ENCODE results near the gene PRR36.
A peak's percentile ranks its signal among the peaks of the same experiment; 100 is the strongest.

PRR36 gene

DNA sequence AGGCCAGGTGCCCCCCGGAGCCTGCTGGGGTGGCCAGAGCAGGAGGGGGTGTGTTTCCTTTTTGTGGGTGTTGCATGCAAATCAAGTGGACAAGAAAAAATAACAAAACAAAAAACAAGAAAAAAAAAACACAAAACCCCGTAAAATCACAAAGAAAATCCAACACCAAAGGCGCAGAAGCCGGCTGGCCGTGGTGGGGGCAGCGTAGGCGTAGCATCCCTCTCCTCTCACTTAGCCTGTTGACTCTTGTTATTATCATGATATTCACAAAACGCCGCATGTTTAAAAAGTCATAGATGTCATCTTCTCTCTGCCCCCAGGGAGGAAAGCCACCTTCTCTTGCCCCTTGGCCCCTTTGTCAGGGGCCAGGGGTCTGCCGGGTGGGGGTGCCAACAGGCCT, 39.5 kb upstream of the PRR36 start:
- DNase-seq (ENCODE audit: low read depth in 2 of 2) = no peak

DNA sequence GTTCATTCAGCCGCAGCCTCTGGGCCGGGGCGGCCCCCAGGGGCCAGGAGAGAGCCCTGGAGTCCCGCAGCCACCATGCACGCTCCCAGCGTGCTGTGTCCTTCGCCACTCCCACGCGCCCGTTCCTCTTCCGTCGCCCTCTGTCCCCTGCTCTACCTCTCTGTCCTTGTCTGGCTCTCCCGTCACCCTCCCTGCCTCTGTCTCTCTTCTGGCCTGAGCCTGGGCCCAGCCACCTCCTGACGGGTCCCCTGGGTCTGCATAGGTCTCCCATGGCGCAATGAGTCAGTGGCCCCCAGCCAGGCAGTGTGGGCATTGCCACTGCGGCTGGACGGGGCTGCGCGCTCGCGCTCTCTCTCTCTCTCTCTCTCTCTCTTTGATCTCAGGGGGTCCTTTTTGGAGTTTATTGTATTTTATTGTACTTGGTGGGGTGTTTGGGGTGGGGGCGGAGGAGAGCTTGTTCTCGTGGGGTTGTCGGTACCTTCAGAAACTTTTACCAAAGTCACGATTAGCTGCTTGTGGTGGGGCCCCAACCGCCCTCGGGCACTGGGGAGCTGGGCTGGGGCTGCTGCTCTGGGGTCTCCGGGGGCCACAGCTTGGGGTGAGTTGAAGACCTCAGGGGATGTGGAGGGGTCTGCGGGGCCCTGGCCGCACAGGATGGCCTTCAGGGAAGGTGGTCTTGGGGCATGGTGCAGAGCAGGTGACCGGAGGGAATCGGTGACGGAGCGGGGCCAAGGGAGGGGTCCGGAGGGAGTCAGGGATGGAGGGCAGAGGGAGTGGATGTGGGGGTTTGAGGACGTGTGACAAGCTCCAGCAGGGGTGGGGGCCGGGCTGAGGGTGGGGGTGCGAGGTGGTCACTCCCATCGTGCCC, 38.7 kb upstream of the PRR36 start:
- no peak for DNase-seq (ENCODE audit: low read depth in 2 of 2)

- no peak for DNase-seq (ENCODE audit: low read depth in 2 of 2)
Observed at GRCh38 chr19:7912144-7912696, 38.0 kb upstream of the PRR36 start.

DNA sequence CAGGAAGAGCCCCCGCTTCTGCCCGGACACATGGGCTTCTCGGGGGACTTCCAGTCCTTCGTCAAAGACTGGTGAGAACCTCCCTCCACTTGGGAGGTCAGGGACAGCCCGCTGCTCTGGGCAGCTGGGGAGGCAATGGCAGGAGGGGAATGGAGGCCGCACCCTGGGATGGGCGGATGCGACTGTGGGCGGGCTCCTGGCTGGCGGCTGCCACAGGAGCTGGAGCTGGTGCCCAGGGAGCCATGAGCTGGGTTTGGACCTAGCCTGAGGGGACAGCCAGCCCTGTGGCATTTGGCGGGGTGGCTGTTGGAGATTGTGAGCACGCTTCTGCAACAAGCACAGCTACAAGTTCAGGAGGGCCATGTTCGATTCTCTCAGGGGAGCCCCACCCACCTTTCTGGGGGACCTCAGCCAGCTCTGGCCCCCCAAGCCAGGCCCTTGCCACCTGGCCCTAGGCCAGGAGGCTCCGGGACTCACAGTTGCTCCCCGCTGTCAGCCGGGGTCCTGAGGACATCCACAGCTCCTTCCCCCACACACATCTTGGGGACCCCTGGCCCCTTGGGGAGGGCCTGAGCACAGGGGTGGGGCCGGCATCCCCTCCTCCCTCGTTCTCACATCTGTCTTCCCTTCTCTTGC, 37.4 kb upstream of the PRR36 start:
- DNase-seq (ENCODE audit: low read depth in 2 of 2) = no peak

DNA sequence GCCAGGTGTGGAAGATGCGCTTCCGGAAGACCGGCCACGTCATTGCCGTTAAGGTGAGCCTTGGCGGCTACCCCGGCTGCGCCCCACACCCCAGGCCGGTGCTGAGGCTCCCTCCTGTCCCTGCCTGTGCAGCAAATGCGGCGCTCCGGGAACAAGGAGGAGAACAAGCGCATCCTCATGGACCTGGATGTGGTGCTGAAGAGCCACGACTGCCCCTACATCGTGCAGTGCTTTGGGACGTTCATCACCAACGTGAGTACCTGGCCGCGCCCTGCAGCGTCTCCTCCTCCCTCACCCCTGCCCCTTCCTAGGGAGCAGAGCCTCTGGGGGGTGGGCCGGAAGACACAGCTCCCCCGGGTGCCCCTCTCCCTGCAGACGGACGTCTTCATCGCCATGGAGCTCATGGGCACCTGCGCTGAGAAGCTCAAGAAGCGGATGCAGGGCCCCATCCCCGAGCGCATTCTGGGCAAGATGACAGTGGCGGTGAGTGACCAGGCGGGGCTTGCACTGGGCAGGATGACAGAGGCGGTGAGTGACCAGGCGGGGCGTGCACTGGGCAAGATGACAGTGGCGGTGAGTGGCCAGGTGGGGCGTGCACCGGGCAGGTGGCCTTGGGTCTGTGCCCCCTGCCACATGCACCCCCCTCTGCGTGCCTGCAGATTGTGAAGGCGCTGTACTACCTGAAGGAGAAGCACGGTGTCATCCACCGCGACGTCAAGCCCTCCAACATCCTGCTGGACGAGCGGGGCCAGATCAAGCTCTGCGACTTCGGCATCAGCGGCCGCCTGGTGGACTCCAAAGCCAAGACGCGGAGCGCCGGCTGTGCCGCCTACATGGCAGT, 36.4 kb upstream of the PRR36 start:
- no peak for DNase-seq (ENCODE audit: low read depth in 2 of 2)

- DNase-seq (ENCODE audit: low read depth in 2 of 2) = no peak
Observed at GRCh38 chr19:7909471-7910067, 35.4 kb upstream of the PRR36 start.

DNA sequence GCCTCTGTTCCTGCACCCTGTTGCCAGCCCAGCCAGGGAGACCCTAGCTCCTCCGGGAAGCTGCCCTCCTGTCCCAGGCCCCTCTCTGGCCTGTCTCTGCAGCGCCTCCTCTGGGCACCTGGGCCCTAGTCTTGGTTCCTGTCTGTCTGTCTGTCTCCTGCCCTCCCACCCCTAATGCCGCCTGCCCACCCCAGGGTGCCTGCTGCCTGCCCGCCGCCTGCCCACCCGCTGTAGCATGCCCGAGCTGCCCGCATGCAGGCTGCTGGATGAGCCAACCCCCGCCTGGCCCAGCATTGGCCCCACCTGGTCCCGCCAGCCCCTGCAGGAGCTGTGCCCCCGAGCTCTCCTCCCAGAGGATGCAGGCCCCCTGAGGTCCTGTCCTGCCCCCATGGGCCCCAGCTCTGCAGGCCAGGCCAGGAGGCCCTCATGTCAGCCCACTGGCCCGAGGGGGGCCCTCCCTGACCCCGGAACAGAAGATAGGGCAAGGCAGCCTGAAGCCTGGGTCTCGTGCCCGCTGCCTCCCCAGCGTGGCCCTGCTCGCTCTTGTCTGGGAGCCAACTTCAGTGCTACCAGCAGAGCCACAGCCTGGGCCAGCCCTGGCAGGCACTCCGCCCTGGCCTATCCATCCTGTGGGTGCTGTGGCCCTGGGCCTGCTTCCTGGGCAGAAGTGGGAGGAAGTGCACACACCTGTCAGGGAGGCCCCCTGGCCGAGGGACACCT, 34.7 kb upstream of the PRR36 start:
- no peak for DNase-seq (ENCODE audit: low read depth in 2 of 2)

- no peak for DNase-seq (ENCODE audit: low read depth in 2 of 2)
Observed at GRCh38 chr19:7908078-7908699, 34.0 kb upstream of the PRR36 start.

GRCh38 chr19:7907544-7907943, 33.4 kb upstream of the PRR36 start:
- DNase-seq (ENCODE audit: low read depth in 2 of 2) = no peak

DNA sequence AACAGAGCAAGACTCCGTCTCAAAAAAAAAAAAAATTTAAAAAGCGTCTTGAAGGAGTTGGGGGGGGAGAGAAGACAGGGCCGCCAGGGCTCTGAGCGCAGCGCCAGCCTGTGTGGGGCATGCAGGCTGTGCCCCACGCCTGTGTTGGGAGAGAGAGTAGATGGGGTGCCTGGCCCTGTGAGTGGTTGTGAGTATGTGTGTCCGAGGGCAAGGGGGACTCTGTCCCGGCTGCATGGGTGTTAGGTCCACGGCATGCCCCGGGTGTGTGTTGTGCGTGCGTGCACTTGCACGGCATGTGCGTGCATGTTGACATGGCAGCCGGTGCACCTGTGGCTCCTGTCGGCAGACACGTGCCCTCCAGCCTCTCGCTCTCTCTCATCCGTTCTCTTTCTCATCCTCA, 32.9 kb upstream of the PRR36 start:
- DNase-seq (ENCODE audit: low read depth in 2 of 2) = no peak

DNA sequence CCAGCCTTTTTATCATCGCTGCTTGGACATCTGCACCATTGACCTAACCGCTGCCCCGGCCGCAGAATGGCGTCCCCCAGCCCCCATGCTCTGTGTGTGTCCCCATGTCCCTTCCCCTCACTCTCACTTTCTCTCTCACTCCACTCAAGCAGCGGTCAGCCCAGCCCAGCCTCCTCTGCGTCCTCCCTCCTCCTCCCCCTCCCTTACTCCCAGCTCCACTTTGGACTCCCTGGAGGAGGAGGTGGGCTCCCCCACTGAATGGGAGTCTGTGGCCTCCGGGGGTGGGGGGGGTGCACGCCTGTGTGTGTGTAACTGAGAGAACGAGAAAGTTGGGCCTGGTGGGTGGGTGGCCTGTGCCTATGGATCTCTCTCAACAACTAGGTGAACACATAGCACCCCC, 31.7 kb upstream of the PRR36 start:
- no peak for DNase-seq (ENCODE audit: low read depth in 2 of 2)

DNA sequence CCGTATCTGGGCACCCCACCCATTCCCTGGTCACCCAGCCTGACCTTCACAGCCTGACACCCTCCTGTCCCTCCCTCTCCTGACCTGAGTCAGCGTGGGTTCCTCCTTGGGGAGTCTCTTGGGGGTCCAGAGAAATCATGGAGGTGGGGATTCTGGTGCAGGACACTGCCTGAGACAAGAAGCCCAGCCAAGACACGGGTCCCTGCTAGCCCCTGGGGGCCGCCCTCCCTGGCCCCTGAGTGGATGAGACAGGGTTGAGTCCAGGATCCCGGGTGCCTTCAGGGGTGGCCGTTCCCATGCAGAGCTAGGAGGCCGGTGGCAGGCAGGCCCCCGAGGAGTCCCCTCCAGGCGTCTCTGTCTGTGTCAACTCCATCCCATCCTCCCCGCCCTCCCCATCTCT, 31.1 kb upstream of the PRR36 start:
- DNase-seq (ENCODE audit: low read depth in 2 of 2) = no peak

DNA sequence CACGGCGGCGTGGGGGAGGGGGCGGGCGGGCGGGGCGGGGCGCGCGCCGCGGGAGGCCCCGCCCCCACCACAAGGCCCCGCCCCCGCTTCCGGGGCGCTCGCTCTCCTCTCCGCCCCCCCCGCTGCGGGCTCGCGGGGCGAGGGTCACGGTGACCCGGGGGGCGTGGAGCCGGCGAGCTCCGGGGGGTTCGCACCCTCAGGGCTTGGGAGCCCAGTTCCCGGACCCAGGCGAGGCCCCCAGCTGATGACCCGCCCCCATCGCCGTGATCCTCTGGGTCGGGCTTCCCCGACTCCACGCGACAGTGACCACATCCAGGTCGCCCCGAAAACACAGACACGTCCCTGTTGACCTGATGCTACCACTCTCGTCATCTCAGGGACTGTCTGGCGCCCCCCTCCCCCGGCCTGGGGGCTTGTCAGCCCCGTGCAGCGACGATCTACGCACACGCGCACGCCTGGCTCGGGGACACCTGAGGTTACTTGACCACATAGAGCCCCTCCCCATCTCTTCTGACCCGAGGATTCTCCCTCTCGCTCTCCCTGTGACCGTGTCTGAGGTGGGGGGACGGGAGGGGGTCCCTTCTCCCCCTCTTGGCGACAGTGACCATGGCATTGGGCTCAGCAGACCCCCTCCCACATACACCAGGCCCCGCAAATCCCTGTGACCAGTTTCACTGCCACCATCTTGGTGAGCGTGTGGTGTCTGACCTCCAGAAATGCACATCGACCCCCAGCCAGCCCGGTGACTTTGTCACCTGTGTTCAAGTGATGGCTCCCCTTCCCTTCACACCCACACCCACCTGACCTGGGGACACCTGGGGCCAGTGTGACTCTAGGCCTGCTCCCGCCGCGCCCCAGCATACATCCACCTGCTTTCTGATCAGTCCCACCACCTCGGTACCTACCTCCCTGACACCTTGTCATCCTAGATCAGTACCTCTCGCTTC, 30.2 kb upstream of the PRR36 start:
- no peak for DNase-seq (ENCODE audit: low read depth in 2 of 2)

GRCh38 chr19:7903244-7904073, 29.3 kb upstream of the PRR36 start, which contains the start of gene MAP2K7:
Gene MAP2K7 (plus strand): TSS chr19:7903877. CDS start chr19:7903945, 68 bp downstream.
- peak; percentile 100 for DNase-seq (ENCODE audit: low read depth in 2 of 2)

- DNase-seq (ENCODE audit: low read depth in 2 of 2) = no peak
Observed at GRCh38 chr19:7902796-7903243, 28.6 kb upstream of the PRR36 start.

- no peak for DNase-seq (ENCODE audit: low read depth in 2 of 2)
Observed at GRCh38 chr19:7901337-7901736, 27.1 kb upstream of the PRR36 start.

GRCh38 chr19:7900931-7901330, 26.7 kb upstream of the PRR36 start:
- DNase-seq (ENCODE audit: low read depth in 2 of 2) = no peak

- no peak for DNase-seq (ENCODE audit: low read depth in 2 of 2)
Observed at GRCh38 chr19:7900401-7900870, 26.2 kb upstream of the PRR36 start.
